ENCODE measurements around the gene ANKS1A. TPM values are rescaled to one million over a fixed set of nuclear protein-coding genes. Genes with fewer than 3 reads are reported as not detected.

The ANKS1A gene
- total RNA-seq, 1 experiment from 2014 or later = 28.5 TPM

DNA sequence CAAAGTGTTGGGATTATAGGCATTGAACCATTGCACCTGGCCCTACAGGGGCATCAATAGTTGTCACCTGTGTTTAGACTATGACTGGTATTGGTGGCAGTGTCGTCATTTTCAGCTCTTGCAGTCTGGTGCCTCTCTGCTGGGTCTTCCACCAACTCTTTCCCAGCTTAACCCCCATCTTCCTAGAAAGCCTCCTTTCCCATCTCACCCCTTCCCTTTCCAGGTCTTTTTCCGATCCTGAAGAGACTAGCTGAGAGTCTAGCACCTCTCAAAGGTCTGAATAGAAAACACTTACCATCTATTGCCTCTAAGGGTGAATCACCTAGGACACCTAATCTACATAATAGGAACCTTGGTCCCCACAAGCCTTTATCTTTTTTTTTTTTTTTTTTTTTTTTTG is 181.1 kb downstream of the ANKS1A start:
- DNase-seq = no peak
- no peaks in the 10 kb centered on the region for H3F3A ChIP-seq (ENCODE audit: insufficient read depth, low read depth)
- H3K4me1 ChIP-seq (replicated peaks; ENCODE audit: insufficient read depth) = no peaks in the 10 kb centered on the region
- no peak overlapping the region for H3K4me3 ChIP-seq
- no peak overlapping the region for H3K27ac ChIP-seq
- ChIA-PET CTCF (no interaction called here), POLR2A (ENCODE audit: unreplicated experiment) (no interaction called here)
- intact Hi-C loops (cut with micrococcal nuclease; ENCODE audit: unreplicated experiment) = no loop called here
- BruUV-seq (replicated peaks) = no TSS peak
- no peak overlapping the region for H2AFZ ChIP-seq
- no peaks in the 10 kb centered on the region for H3K36me3 ChIP-seq (ENCODE audit: low read depth)
- H3K27me3 ChIP-seq (ENCODE audit: insufficient read depth, low read depth) = no peaks in the 10 kb centered on the region
- H3K9me3 ChIP-seq (ENCODE audit: insufficient read depth, low read depth) = no peaks in the 10 kb centered on the region
- H4K20me1 ChIP-seq (ENCODE audit: insufficient read depth) = no peaks in the 10 kb centered on the region
- H3K79me2 ChIP-seq (ENCODE audit: low read depth) = no peaks in the 10 kb centered on the region
- no peak for TF ChIP-seq EZH2 (IDR thresholded peaks at IDR 0.05; ENCODE audit: low read depth)
- TF ChIP-seq, protein P1, sequence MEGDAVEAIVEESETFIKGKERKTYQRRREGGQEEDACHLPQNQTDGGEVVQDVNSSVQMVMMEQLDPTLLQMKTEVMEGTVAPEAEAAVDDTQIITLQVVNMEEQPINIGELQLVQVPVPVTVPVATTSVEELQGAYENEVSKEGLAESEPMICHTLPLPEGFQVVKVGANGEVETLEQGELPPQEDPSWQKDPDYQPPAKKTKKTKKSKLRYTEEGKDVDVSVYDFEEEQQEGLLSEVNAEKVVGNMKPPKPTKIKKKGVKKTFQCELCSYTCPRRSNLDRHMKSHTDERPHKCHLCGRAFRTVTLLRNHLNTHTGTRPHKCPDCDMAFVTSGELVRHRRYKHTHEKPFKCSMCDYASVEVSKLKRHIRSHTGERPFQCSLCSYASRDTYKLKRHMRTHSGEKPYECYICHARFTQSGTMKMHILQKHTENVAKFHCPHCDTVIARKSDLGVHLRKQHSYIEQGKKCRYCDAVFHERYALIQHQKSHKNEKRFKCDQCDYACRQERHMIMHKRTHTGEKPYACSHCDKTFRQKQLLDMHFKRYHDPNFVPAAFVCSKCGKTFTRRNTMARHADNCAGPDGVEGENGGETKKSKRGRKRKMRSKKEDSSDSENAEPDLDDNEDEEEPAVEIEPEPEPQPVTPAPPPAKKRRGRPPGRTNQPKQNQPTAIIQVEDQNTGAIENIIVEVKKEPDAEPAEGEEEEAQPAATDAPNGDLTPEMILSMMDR (conservative IDR thresholded peaks at IDR 0.05) = no peak
- H3K4me2 ChIP-seq = no peak overlapping the region
- H3K9me2 ChIP-seq (ENCODE audit: insufficient read depth) = no peaks in the 10 kb centered on the region

DNA sequence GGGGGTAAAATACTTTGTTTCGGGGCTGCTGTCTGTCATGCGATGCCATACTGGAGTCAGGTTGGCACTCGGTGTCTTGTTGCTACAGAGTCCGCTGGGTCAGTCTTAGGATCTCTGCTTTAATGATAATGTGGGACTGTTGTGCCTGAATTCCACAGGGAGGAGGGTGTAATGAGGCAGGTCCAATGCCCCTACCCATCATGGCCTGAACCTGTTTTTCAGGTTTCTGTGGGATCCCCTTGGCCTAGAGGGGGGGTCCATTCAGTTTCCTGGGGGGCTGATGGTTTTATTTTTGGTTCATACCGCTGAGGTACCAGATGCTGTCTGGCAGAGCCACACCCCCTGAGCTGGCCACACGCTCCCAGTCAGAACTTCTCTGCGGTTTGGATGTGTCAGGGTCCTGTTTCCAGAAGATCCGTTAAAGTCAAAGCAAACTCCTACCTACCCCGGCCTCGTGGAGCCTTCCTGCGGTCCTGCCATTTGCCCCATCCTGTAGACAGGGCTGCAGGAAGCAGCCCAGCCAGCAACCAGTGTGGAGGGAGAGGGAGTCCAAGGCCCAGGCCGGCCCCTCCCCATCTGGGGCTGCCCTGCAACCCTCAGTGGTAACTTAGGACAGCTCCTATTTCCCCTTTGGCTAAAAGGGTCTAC is 182.4 kb downstream of the ANKS1A start:
- H3K9me3 ChIP-seq (ENCODE audit: insufficient read depth, low read depth) = no peaks in the 10 kb centered on the region
- TF ChIP-seq, protein P1 (conservative IDR thresholded peaks at IDR 0.05) = no peak
- TF ChIP-seq EZH2 (IDR thresholded peaks at IDR 0.05; ENCODE audit: low read depth) = no peak
- POLR2A ChIA-PET (ENCODE audit: unreplicated experiment) = no interaction called here
- no peak overlapping the region for H3K4me2 ChIP-seq
- no peak for DNase-seq
- no peaks in the 10 kb centered on the region for H3F3A ChIP-seq (ENCODE audit: insufficient read depth, low read depth)
- H3K27me3 ChIP-seq (ENCODE audit: insufficient read depth, low read depth) = no peaks in the 10 kb centered on the region
- no peak overlapping the region for H2AFZ ChIP-seq
- no peak overlapping the region for H3K4me3 ChIP-seq
- CTCF ChIA-PET = no interaction called here
- H4K20me1 ChIP-seq (ENCODE audit: insufficient read depth) = no peaks in the 10 kb centered on the region
- H3K9me2 ChIP-seq (ENCODE audit: insufficient read depth) = no peaks in the 10 kb centered on the region
- no TSS peak for BruUV-seq (replicated peaks)
- intact Hi-C loops (cut with micrococcal nuclease; ENCODE audit: unreplicated experiment) = no loop called here
- no peaks in the 10 kb centered on the region for H3K36me3 ChIP-seq (ENCODE audit: low read depth)
- no peaks in the 10 kb centered on the region for H3K79me2 ChIP-seq (ENCODE audit: low read depth)
- H3K4me1 ChIP-seq (replicated peaks; ENCODE audit: insufficient read depth) = no peaks in the 10 kb centered on the region
- no peak overlapping the region for H3K27ac ChIP-seq

DNA sequence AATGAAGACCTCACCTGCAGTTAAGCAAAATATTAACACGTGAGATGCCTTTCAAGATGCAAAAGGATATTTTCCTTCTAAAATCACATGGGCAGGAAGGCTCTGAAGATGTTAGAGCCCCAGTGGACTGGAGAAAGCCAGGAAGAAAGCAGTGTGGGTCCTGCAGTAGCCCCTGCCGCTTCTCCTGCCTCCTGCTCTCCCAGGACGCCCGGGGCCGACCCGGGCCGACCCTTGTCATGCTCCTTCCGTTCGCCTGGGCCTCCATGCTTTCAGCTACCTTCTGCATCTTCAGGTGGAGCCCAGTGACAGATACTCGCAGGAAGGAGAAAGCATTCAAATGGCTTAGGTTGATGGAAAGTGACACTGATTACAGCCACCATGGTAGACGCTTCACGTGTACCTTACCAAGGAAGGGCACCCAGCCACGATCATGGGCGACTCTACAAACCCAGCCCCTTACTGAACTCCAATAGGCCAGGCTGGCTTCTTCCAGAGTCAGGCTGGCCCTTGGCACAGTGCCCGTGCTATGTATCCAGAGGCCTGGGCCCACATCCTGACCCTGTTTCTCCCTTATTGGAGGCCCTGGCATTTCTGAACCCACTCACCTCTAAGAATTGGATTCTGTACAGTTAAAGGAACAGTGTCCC is 183.1 kb downstream of the ANKS1A start:
- ChIA-PET POLR2A (ENCODE audit: unreplicated experiment) (no interaction called here), CTCF (no interaction called here)
- no TSS peak for BruUV-seq (replicated peaks)
- DNase-seq = no peak
- no peak for TF ChIP-seq EZH2 (IDR thresholded peaks at IDR 0.05; ENCODE audit: low read depth)
- TF ChIP-seq, protein P1 (conservative IDR thresholded peaks at IDR 0.05) = no peak
- no peak overlapping the region for H2AFZ ChIP-seq
- no peak overlapping the region for H3K4me3 ChIP-seq
- H3F3A ChIP-seq (ENCODE audit: insufficient read depth, low read depth) = no peaks in the 10 kb centered on the region
- no peaks in the 10 kb centered on the region for H3K9me2 ChIP-seq (ENCODE audit: insufficient read depth)
- H3K4me2 ChIP-seq = no peak overlapping the region
- H3K4me1 ChIP-seq (replicated peaks; ENCODE audit: insufficient read depth) = no peaks in the 10 kb centered on the region
- H4K20me1 ChIP-seq (ENCODE audit: insufficient read depth) = no peaks in the 10 kb centered on the region
- no peak overlapping the region for H3K27ac ChIP-seq
- H3K36me3 ChIP-seq (ENCODE audit: low read depth) = no peaks in the 10 kb centered on the region
- no peaks in the 10 kb centered on the region for H3K9me3 ChIP-seq (ENCODE audit: insufficient read depth, low read depth)
- intact Hi-C loops (cut with micrococcal nuclease; ENCODE audit: unreplicated experiment) = no loop called here
- H3K27me3 ChIP-seq (ENCODE audit: insufficient read depth, low read depth) = no peaks in the 10 kb centered on the region
- H3K79me2 ChIP-seq (ENCODE audit: low read depth) = no peaks in the 10 kb centered on the region

All from PC-9 (cell line).